ENCODE data around the gene FAM72D.
"Not testable (repeated sequence)": the region's sequence is repeated elsewhere in the genome, so short reads cannot be mapped to it uniquely, and the experiment has no call there.

DNA sequence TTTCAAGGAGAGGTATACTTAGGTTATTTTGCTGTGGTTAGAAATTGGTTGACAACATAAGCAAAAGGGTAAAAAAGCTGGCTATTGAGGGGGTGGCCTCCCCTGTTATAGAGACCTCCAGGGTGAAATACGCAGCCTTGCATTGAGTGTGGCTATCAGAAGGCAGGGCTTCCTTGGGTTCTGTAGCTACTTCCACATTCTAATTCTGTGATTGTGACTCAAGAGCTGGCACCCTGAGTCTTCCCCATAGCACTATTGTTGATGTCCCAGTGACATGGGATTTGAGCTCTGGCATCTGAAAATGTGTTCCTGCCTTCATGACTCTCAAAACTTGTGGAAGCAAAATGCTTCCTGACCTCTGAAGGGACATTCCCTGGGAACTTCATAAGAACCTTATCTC lies 38.7 kb downstream of the FAM72D start:
- TF ChIP-seq, protein P1, sequence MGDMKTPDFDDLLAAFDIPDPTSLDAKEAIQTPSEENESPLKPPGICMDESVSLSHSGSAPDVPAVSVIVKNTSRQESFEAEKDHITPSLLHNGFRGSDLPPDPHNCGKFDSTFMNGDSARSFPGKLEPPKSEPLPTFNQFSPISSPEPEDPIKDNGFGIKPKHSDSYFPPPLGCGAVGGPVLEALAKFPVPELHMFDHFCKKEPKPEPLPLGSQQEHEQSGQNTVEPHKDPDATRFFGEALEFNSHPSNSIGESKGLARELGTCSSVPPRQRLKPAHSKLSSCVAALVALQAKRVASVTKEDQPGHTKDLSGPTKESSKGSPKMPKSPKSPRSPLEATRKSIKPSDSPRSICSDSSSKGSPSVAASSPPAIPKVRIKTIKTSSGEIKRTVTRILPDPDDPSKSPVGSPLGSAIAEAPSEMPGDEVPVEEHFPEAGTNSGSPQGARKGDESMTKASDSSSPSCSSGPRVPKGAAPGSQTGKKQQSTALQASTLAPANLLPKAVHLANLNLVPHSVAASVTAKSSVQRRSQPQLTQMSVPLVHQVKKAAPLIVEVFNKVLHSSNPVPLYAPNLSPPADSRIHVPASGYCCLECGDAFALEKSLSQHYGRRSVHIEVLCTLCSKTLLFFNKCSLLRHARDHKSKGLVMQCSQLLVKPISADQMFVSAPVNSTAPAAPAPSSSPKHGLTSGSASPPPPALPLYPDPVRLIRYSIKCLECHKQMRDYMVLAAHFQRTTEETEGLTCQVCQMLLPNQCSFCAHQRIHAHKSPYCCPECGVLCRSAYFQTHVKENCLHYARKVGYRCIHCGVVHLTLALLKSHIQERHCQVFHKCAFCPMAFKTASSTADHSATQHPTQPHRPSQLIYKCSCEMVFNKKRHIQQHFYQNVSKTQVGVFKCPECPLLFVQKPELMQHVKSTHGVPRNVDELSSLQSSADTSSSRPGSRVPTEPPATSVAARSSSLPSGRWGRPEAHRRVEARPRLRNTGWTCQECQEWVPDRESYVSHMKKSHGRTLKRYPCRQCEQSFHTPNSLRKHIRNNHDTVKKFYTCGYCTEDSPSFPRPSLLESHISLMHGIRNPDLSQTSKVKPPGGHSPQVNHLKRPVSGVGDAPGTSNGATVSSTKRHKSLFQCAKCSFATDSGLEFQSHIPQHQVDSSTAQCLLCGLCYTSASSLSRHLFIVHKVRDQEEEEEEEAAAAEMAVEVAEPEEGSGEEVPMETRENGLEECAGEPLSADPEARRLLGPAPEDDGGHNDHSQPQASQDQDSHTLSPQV (IDR thresholded peaks at IDR 0.05), result not testable (repeated sequence)
- TF ChIP-seq, protein P2, sequence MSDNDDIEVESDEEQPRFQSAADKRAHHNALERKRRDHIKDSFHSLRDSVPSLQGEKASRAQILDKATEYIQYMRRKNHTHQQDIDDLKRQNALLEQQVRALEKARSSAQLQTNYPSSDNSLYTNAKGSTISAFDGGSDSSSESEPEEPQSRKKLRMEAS (IDR thresholded peaks at IDR 0.05; ENCODE audit: low read depth, low read length), result not testable (repeated sequence)
- TF ChIP-seq, protein P3, sequence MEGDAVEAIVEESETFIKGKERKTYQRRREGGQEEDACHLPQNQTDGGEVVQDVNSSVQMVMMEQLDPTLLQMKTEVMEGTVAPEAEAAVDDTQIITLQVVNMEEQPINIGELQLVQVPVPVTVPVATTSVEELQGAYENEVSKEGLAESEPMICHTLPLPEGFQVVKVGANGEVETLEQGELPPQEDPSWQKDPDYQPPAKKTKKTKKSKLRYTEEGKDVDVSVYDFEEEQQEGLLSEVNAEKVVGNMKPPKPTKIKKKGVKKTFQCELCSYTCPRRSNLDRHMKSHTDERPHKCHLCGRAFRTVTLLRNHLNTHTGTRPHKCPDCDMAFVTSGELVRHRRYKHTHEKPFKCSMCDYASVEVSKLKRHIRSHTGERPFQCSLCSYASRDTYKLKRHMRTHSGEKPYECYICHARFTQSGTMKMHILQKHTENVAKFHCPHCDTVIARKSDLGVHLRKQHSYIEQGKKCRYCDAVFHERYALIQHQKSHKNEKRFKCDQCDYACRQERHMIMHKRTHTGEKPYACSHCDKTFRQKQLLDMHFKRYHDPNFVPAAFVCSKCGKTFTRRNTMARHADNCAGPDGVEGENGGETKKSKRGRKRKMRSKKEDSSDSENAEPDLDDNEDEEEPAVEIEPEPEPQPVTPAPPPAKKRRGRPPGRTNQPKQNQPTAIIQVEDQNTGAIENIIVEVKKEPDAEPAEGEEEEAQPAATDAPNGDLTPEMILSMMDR (IDR thresholded peaks at IDR 0.05 in 2 of 3, conservative IDR thresholded peaks at IDR 0.05 in 1 of 3; ENCODE audit: control insufficient read depth in 2 of 3, extremely low read depth in 1 of 3, insufficient read depth in 1 of 3, low read depth in 3 of 3, low read length in 3 of 3), result not testable (repeated sequence)
- TF ChIP-seq ZZZ3 (IDR thresholded peaks at IDR 0.05; ENCODE audit: control insufficient read depth, insufficient read length, low read depth); EED (IDR thresholded peaks at IDR 0.05; ENCODE audit: low read depth); PAX5 (IDR thresholded peaks at IDR 0.05; ENCODE audit: borderline replicate concordance, low read depth, low read length); NRF1 (conservative IDR thresholded peaks at IDR 0.05; ENCODE audit: low read depth, low read length); EGR1 (IDR thresholded peaks at IDR 0.05; ENCODE audit: borderline replicate concordance in 1 of 2, low read depth in 2 of 2, low read length in 2 of 2): not testable (repeated sequence)
- TF ChIP-seq, protein P4, sequence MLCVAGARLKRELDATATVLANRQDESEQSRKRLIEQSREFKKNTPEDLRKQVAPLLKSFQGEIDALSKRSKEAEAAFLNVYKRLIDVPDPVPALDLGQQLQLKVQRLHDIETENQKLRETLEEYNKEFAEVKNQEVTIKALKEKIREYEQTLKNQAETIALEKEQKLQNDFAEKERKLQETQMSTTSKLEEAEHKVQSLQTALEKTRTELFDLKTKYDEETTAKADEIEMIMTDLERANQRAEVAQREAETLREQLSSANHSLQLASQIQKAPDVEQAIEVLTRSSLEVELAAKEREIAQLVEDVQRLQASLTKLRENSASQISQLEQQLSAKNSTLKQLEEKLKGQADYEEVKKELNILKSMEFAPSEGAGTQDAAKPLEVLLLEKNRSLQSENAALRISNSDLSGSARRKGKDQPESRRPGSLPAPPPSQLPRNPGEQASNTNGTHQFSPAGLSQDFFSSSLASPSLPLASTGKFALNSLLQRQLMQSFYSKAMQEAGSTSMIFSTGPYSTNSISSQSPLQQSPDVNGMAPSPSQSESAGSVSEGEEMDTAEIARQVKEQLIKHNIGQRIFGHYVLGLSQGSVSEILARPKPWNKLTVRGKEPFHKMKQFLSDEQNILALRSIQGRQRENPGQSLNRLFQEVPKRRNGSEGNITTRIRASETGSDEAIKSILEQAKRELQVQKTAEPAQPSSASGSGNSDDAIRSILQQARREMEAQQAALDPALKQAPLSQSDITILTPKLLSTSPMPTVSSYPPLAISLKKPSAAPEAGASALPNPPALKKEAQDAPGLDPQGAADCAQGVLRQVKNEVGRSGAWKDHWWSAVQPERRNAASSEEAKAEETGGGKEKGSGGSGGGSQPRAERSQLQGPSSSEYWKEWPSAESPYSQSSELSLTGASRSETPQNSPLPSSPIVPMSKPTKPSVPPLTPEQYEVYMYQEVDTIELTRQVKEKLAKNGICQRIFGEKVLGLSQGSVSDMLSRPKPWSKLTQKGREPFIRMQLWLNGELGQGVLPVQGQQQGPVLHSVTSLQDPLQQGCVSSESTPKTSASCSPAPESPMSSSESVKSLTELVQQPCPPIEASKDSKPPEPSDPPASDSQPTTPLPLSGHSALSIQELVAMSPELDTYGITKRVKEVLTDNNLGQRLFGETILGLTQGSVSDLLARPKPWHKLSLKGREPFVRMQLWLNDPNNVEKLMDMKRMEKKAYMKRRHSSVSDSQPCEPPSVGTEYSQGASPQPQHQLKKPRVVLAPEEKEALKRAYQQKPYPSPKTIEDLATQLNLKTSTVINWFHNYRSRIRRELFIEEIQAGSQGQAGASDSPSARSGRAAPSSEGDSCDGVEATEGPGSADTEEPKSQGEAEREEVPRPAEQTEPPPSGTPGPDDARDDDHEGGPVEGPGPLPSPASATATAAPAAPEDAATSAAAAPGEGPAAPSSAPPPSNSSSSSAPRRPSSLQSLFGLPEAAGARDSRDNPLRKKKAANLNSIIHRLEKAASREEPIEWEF (IDR thresholded peaks at IDR 0.05; ENCODE audit: insufficient replicate concordance, low read depth, low read length), result not testable (repeated sequence)
- TF ChIP-seq, protein P5, sequence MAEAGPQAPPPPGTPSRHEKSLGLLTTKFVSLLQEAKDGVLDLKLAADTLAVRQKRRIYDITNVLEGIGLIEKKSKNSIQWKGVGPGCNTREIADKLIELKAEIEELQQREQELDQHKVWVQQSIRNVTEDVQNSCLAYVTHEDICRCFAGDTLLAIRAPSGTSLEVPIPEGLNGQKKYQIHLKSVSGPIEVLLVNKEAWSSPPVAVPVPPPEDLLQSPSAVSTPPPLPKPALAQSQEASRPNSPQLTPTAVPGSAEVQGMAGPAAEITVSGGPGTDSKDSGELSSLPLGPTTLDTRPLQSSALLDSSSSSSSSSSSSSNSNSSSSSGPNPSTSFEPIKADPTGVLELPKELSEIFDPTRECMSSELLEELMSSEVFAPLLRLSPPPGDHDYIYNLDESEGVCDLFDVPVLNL (IDR thresholded peaks at IDR 0.05; ENCODE audit: low read depth, low read length), result not testable (repeated sequence)
- TF ChIP-seq, protein P6, sequence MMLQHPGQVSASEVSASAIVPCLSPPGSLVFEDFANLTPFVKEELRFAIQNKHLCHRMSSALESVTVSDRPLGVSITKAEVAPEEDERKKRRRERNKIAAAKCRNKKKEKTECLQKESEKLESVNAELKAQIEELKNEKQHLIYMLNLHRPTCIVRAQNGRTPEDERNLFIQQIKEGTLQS (IDR thresholded peaks at IDR 0.05; ENCODE audit: borderline replicate concordance, extremely low read depth, low read depth, low read length), result not testable (repeated sequence)

Measured in GM12878 (cell line).